GM12874 (cell line): ENCODE data around the gene RABL6.

Experiments
- TF ChIP-seq, protein P1 (sequence below): IDR thresholded peaks from 2 replicates; pipeline ENCODE4 v1.5.1; 2011; ENCODE audit warnings: low read depth, mild to moderate bottlenecking, control low read depth, low read length, moderate library complexity; ENCODE audit not compliant: insufficient read depth

Gene RABL6

GRCh38 chr9:136847088-136847825, 39.5 kb downstream of the RABL6 start:
- TF ChIP-seq, protein P1, sequence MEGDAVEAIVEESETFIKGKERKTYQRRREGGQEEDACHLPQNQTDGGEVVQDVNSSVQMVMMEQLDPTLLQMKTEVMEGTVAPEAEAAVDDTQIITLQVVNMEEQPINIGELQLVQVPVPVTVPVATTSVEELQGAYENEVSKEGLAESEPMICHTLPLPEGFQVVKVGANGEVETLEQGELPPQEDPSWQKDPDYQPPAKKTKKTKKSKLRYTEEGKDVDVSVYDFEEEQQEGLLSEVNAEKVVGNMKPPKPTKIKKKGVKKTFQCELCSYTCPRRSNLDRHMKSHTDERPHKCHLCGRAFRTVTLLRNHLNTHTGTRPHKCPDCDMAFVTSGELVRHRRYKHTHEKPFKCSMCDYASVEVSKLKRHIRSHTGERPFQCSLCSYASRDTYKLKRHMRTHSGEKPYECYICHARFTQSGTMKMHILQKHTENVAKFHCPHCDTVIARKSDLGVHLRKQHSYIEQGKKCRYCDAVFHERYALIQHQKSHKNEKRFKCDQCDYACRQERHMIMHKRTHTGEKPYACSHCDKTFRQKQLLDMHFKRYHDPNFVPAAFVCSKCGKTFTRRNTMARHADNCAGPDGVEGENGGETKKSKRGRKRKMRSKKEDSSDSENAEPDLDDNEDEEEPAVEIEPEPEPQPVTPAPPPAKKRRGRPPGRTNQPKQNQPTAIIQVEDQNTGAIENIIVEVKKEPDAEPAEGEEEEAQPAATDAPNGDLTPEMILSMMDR, result no peak

DNA sequence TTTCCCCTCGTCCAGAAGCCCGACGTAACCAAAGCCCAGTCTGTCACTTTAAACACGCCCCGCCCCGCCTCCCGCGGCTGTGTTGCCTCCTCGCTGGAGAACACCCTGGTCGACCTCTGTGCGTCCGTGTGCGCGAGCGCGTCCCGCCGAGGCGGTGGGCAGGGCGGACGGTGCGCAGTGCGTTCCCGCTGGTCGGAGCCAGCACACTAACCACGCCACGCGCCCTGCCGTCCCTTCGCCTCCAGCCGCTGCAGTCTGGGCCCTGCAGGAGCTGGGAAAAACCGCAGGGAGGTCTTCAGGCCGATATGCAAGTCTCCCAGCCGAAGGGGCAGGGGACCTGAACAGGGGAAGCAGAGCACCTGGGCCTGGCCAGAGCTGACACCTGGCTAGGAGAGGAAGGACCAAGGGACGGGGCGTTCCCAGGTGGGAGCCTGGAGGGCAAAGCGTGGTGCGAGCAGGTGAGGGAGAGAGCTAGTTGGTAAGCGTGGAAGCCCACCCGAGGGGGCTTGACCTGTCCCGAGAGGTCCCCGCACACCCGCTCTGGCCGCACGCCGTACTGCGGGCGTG, 40.2 kb downstream of the RABL6 start:
- TF ChIP-seq, protein P1, result no peak

DNA sequence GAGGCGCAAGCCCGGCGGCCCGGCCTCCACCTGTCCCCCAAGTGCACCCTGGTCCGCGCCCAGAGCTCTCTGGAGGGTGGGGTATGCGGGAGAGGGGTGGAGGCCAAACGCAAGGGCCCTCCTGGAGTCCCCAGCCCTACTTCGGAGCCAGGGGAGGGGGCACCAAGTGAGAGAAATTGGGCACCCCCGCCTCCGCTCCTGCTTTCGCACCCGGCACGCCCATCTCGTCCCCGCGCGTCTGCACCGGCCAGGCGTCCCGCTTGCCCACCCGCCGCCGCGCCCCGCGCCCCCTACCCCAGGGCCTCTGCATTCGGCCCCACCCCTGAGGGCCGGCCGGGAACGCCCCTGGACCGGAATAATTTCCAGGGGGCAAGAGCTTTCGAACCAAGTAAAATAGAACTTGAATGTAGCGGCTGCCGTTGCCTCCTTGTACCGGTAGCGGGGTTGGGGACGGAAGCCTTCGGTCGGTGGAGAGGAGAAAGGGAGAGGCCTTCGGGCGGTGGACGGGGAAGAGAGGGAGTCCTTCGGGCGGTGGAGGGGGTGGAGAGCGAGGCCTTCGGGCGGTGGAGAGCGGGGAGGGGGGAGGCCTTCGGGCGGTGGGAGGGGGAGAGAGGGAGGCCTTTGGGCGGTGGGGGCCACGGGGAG, 40.8 kb downstream of the RABL6 start:
- TF ChIP-seq, protein P1, result no peak

DNA sequence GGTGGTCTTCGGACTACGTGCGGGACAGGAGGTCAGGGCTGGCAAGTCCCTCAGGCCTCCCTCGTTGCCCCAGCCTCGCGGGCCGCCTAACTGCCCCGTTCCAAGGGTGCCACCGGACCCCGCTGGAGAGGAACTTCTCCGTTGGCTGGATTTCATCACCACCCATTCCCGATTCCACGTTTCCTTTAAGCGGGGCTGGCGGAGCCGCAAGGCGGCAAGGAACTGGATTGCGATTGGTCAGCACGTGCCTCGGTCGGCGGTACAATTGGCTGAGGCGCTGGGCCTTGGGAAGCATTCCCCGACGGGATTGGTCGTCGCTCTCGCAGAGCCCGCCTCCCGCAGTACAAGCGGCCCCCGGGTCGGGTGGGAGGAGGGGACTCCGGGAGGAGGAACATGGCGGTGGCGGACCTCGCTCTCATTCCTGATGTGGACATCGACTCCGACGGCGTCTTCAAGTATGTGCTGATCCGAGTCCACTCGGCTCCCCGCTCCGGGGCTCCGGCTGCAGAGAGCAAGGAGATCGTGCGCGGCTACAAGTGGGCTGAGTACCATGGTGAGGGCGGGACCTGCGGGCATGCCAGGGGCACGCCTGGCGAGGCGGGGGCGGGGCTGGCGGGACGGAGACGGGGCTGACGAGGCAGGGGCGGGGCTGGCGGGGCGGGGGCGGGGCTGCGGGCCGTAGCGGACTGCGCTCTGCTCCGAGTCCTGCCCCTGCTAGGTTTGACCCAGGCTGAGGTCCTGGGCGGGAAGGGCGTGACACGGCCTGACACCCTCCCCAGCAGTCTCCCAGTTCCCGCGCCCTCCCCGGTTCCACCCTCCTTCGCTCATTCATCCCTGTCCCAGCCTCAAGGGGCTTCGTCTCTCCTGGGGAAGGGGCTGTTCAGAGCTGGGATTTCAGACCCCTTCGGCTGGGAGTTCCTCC, 41.6 kb downstream of the RABL6 start, which contains the start of gene PHPT1:
Gene PHPT1 (plus strand): TSS at position 372 of the 922 bp plus-strand sequence. CDS start 22 bp downstream, at position 394.
- TF ChIP-seq, protein P1, result no peak

GRCh38 chr9:136849960-136850865, 42.5 kb downstream of the RABL6 start:
- TF ChIP-seq, protein P1, result no peak

DNA sequence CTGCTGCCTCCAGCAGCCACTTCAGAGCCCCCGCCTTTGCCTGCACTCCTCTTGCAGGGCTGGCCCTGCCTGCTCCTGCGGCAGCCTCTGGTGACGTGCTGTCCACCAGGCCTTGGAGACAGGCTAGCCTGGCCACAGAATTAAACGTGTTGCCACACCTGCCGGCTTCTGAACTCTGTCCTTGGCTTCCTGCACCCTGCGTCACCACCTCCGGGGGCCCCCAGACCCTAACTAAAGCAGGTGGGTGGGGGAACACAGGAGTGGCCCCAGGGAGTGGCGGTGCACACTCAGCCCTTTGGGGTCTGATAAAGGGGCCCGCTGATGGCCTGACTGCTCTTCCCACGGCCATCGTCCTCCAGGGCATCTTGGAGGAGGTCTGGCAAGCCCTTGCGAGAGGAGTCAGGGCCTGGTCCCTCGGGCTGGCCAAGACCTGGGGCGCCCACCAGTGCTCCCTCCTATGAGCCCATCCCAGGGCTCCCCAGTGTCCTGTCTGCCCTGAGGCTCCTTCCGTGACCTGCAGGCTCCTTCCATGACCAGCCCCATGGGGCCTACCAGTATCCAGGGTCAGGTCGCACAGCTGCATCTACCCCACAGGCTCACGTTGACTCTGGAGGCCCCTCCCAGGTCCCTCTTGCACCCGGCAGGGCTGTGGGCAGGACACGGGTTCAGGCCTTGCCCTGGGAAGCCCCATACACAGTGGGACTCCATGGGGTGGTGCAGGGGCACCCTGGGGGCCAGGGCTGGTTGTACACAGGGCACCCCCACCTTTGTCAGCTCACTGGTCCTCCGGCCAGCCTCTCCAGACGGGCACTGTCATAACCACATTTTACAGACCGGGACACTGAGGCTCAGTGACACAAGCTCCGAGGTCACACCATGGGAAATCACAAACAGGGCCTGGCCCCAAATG, 43.4 kb downstream of the RABL6 start:
- TF ChIP-seq, protein P1, result no peak
